PC-9 (cell line): Measurements from ENCODE around the gene OGG1. TPM values are rescaled to one million over a fixed set of nuclear protein-coding genes. Genes with fewer than 3 reads are reported as not detected.

Experiments
- BruUV-seq: library from RNA; stranded (reverse); fragments of 400-500 nt; replicated peaks from 2 replicates; lab custom pipeline; 2021; lab: Mats Ljungman, UMichigan
- CTCF ChIA-PET: fragments of 300-600 bp; sonication (Branson Sonifier 250); formaldehyde crosslinking; loops from one replicate; lab custom pipeline; 2022; ENCODE audit warnings: antibody characterized with exemption; lab: Charles Lee
- POLR2A ChIA-PET: fragments of 300-600 bp; sonication (Branson Sonifier 250); formaldehyde crosslinking; loops from one replicate; lab custom pipeline; 2022; ENCODE audit warnings: antibody characterized with exemption; ENCODE audit not compliant: unreplicated experiment; lab: Charles Lee
- DNase-seq, 2 experiments: peaks; one replicate each; pipeline versions ENCODE4 v3.0.0 to v3.0.0-alpha.2; 2015 to 2022; ENCODE audit warnings: mixed read lengths in 1 of 2
- H2AFZ ChIP-seq: fragments of 200-600 bp; sonication (generic); 2 replicates; pipeline ENCODE4 v1.8.1; 2017; ENCODE audit warnings: antibody characterized with exemption
- H3F3A ChIP-seq: fragments of 200-600 bp; sonication (generic); 2 replicates; pipeline ENCODE4 v1.8.1; 2017; ENCODE audit warnings: antibody characterized with exemption, mild to moderate bottlenecking, low read depth; ENCODE audit not compliant: insufficient read depth
- H3K27ac ChIP-seq: fragments of 200-600 bp; sonication (generic); 2 replicates; pipeline ENCODE4 v1.6.1; 2016; ENCODE audit warnings: mixed run types
- H3K27me3 ChIP-seq: fragments of 200-600 bp; sonication (generic); 2 replicates; pipeline ENCODE4 v1.6.1; 2016; ENCODE audit warnings: low read depth, mixed run types; ENCODE audit not compliant: insufficient read depth
- H3K36me3 ChIP-seq: fragments of 200-600 bp; sonication (generic); 2 replicates; pipeline ENCODE4 v1.6.1; 2016; ENCODE audit warnings: low read depth, mixed run types
- H3K4me1 ChIP-seq: fragments of 200-600 bp; sonication (generic); replicated peaks from 2 replicates; pipeline ENCODE4 v1.6.1; 2016; ENCODE audit warnings: mixed run types; ENCODE audit not compliant: insufficient read depth
- H3K4me2 ChIP-seq: fragments of 200-600 bp; sonication (generic); 2 replicates; pipeline ENCODE4 v1.6.1; 2017; ENCODE audit warnings: mixed run types
- H3K4me3 ChIP-seq: fragments of 200-600 bp; sonication (generic); 2 replicates; pipeline ENCODE4 v1.6.1; 2016; ENCODE audit warnings: mixed run types
- H3K79me2 ChIP-seq: fragments of 200-600 bp; sonication (generic); 2 replicates; pipeline ENCODE4 v1.6.1; 2017; ENCODE audit warnings: low read depth, mixed run types
- H3K9me2 ChIP-seq: fragments of 200-600 bp; sonication (generic); 2 replicates; pipeline ENCODE4 v1.8.1; 2017; ENCODE audit warnings: mild to moderate bottlenecking; ENCODE audit not compliant: insufficient read depth
- H3K9me3 ChIP-seq: fragments of 200-600 bp; sonication (generic); 2 replicates; pipeline ENCODE4 v1.8.1; 2016; ENCODE audit warnings: low read depth; ENCODE audit not compliant: insufficient read depth
- H4K20me1 ChIP-seq: fragments of 200-600 bp; sonication (generic); 2 replicates; pipeline ENCODE4 v1.8.1; 2017; ENCODE audit not compliant: insufficient read depth
- EZH2 ChIP-seq: fragments of 200-600 bp; sonication (generic); IDR thresholded peaks from 2 replicates; pipeline ENCODE4 v1.8.0; 2017; ENCODE audit warnings: antibody characterized with exemption, low read depth
- intact Hi-C: fragments of 100-400 bp; cut with micrococcal nuclease; formaldehyde crosslinking; loops from one replicate; pipeline ENCODE4 v1.10.0; 2022; ENCODE audit not compliant: unreplicated experiment
- total RNA-seq: library from RNA; stranded (reverse); gene quantifications from 2 replicates; pipeline ENCODE4 v1.2.3, GENCODE V29; 2021
- TF ChIP-seq, protein P1 (sequence below): fragments of 200-600 bp; sonication (generic); conservative IDR thresholded peaks from 2 replicates; pipeline ENCODE4 v1.6.1; 2017; ENCODE audit warnings: mixed run types, antibody characterized with exemption, mild to moderate bottlenecking, moderate library complexity

OGG1 gene
- total RNA-seq, 1 experiment from 2014 or later, result 22.1 TPM

DNA sequence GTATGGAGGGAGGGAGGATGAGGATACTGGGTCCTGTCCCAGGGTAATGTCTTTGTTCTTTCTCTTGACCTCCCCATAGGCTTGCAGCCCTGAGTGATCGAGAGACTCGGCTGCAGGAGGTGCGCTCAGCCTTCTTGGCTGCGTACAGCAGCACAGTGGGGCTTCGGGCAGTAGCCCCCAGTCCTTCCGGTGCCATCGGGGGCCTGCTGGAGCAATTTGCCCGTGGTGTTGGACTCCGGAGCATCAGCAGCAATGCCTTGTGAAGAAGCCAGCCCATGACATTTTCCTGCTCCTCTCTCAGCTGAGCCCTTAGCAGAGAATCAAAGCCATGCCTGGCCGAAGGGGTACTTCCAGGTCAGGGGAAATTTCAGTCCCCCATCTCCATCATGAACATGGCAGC lies 48.0 kb upstream of the OGG1 start:
- Histone ChIP-seq H3K36me3 (no peaks in the 10 kb centered on the region), H3K4me1 (no peaks in the 10 kb centered on the region), H3K79me2 (no peaks in the 10 kb centered on the region), H2AFZ (no peak overlapping the region), H3K4me2 (no peak overlapping the region), H3K9me2 (no peaks in the 10 kb centered on the region), H4K20me1 (no peaks in the 10 kb centered on the region), H3K27ac (no peak overlapping the region), H3F3A (no peaks in the 10 kb centered on the region), H3K4me3 (no peak overlapping the region), H3K9me3 (no peaks in the 10 kb centered on the region), H3K27me3 (no peaks in the 10 kb centered on the region)
- intact Hi-C loops, result no loop called here
- no TSS peak for BruUV-seq
- no peak for DNase-seq
- TF ChIP-seq, protein P1, sequence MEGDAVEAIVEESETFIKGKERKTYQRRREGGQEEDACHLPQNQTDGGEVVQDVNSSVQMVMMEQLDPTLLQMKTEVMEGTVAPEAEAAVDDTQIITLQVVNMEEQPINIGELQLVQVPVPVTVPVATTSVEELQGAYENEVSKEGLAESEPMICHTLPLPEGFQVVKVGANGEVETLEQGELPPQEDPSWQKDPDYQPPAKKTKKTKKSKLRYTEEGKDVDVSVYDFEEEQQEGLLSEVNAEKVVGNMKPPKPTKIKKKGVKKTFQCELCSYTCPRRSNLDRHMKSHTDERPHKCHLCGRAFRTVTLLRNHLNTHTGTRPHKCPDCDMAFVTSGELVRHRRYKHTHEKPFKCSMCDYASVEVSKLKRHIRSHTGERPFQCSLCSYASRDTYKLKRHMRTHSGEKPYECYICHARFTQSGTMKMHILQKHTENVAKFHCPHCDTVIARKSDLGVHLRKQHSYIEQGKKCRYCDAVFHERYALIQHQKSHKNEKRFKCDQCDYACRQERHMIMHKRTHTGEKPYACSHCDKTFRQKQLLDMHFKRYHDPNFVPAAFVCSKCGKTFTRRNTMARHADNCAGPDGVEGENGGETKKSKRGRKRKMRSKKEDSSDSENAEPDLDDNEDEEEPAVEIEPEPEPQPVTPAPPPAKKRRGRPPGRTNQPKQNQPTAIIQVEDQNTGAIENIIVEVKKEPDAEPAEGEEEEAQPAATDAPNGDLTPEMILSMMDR, result no peak
- no peak for TF ChIP-seq EZH2
- POLR2A ChIA-PET, result no interaction called here
- CTCF ChIA-PET, result interaction anchor here (0.7 kb wide), 1 partner anchor 1538 kb away, joined by 3 read pairs; no protein-coding TSS in a partner anchor

DNA sequence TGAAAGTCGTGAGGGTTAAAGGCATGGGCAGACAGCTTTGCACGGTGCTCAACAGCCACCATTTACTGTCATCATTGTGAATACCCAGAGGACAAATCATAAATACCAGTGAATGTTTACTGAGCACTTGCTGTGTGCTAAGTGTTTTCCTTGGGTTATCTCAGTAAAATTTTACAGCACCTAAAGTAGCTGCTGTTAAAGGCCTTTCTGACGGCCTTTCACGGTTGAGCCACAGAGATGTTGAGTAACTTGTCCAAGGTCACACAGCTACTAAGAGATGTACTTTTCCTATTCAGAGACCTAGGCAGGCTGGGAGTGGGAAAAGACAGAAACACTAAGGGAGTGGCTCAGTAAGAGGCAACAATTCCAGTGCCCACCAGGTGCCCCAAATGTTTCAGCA lies 46.5 kb upstream of the OGG1 start:
- Histone ChIP-seq H4K20me1 (no peaks in the 10 kb centered on the region), H3K27ac (no peak overlapping the region), H3K4me3 (no peak overlapping the region), H3K36me3 (no peaks in the 10 kb centered on the region), H2AFZ (no peak overlapping the region), H3K4me1 (no peaks in the 10 kb centered on the region), H3K27me3 (0 out of 2 replicates have a peak, but pooled peaks cover 2% of the 10 kb centered on the region), H3K4me2 (no peak overlapping the region), H3K79me2 (no peaks in the 10 kb centered on the region), H3F3A (no peaks in the 10 kb centered on the region), H3K9me3 (no peaks in the 10 kb centered on the region), H3K9me2 (no peaks in the 10 kb centered on the region)
- DNase-seq, result no peak
- ChIA-PET POLR2A (no interaction called here), CTCF (no interaction called here)
- TF ChIP-seq EZH2, result no peak
- TF ChIP-seq, protein P1, result no peak
- intact Hi-C loops, result no loop called here
- BruUV-seq, result no TSS peak

DNA sequence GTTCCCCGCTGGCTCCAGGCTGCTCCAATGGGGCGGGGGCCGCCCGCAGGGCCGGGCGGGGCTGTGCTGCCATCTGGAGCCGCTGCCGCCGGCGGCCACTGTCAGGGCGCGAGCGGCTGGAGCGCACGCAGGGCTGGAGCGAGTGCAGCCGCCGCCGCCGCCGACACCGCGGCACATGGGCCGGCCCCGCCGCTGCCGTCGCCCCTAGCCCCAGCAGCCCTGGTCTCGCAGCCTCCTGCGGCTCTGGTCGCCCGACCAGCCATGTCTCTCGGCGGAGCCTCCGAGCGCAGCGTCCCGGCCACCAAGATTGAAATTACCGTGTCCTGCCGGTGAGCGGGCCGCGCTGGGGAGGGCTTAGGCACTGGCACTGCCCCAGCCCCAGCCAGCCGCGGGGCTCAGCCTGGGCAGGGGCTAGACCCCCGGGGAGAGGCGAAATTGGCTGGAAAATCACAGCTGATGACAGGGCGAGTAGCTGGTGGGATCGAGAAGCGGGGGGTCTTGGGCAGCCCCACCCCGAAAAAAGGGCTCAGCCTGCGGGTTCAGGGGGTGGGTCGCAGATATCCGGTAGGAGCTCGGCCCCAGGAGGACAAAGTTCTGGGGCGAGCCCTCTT lies 45.9 kb upstream of the OGG1 start, which contains the start of gene CPNE9:
Gene CPNE9, plus strand, starts transcription at position 98 of the 611 bp plus-strand sequence. Its CDS starts 164 bp downstream, at position 262.
- intact Hi-C loops, result no loop called here
- Histone ChIP-seq H3K9me3 (no peaks in the 10 kb centered on the region), H3K27ac (no peak within 1 kb of the TSS), H3K4me3 (no peak within 1 kb of the TSS), H3K27me3 (0 out of 2 replicates have a peak, but pooled peaks cover 6% of the 10 kb centered on the region), H3K4me2 (no peak within 1 kb of the TSS), H4K20me1 (no peaks in the 10 kb centered on the region), H3K4me1 (no peaks in the 10 kb centered on the region), H3K9me2 (no peaks in the 10 kb centered on the region), H3K36me3 (no peaks in the 10 kb centered on the region), H3K79me2 (no peaks in the 10 kb centered on the region), H2AFZ (no peak within 1 kb of the TSS), H3F3A (no peaks in the 10 kb centered on the region)
- BruUV-seq, result no TSS peak
- TF ChIP-seq, protein P1, result no peak
- no peak for TF ChIP-seq EZH2
- ChIA-PET CTCF (no interaction called here), POLR2A (no interaction called here)
- DNase-seq, result no peak
